Activated CD4-positive, alpha-beta T cell treated with anti-CD3 and anti-CD28 coated beads, Interleukin-2, amount 10 ng/mL, durations not matched to agents 24 days and 14 days (primary cell): ENCODE data around the gene RNF14. TPM values are rescaled to one million over a fixed set of nuclear protein-coding genes. Genes with fewer than 3 reads are reported as not detected.
A peak's percentile ranks its signal among the peaks of the same experiment; 100 is the strongest.
"Not testable (repeated sequence)": the region's sequence is repeated elsewhere in the genome, so short reads cannot be mapped to it uniquely, and the experiment has no call there.

Experiments used
- DNase-seq: peaks from one replicate; pipeline ENCODE4 v3.0.0; 2022
- H3K27ac Mint-ChIP-seq: one replicate; pipeline ENCODE4 v1.8.0; 2022; ENCODE audit warnings: mild to moderate bottlenecking, mixed read lengths
- H3K27me3 Mint-ChIP-seq: one replicate; pipeline ENCODE4 v1.8.0; 2022; ENCODE audit warnings: mixed read lengths
- H3K36me3 Mint-ChIP-seq: one replicate; pipeline ENCODE4 v1.8.0; 2022; ENCODE audit warnings: low read depth, mild to moderate bottlenecking, mixed read lengths
- H3K4me1 Mint-ChIP-seq: one replicate; pipeline ENCODE4 v1.8.0; 2021; ENCODE audit warnings: mixed read lengths
- H3K4me3 Mint-ChIP-seq: one replicate; pipeline ENCODE4 v1.8.0; 2022; ENCODE audit warnings: mild to moderate bottlenecking, moderate library complexity, mixed read lengths
- H3K9me3 Mint-ChIP-seq: one replicate; pipeline ENCODE4 v1.8.0; 2021; ENCODE audit warnings: mixed read lengths
- intact Hi-C: fragments of 100-400 bp; cut with micrococcal nuclease; formaldehyde crosslinking; loops from one replicate; pipeline ENCODE4 v1.15.1; 2023
- total RNA-seq: library from RNA; stranded (reverse); gene quantifications from 2 replicates; pipeline ENCODE4 v1.2.3, GENCODE V29; 2022

RNF14 gene
- total RNA-seq, 1 donor from 2014 or later = 32.2 TPM

DNA sequence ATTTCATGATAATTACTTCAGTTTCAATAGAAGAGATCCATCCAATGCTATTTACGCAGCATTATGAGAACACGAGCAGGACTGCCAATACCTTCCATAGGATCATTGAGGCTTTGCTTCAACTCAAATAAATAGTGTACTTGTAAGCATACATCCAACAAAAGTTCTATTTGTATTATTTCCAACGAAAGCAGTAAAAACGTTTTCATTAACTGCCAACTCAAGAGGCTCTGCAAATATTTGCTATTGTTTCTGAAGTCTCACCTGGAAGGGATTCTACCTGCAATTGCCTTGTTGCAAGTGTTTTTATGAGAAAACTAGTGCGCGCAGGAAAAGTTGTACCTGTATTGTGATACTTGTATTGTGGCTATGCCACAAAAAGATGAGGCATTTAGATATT is 54.9 kb downstream of the RNF14 start:
- Mint-ChIP-seq H3K27me3 (no peaks in the 10 kb centered on the region), H3K4me1 (peaks cover 17% of the 10 kb centered on the region), H3K9me3 (peaks cover 4% of the 10 kb centered on the region), H3K36me3 (peaks cover 6% of the 10 kb centered on the region), H3K27ac (no peak overlapping the region), H3K4me3 (no peak overlapping the region)
- DNase-seq = no peak
- intact Hi-C loops = loop anchor here (2.0 kb wide), 1 partner anchor 49 kb away; no protein-coding TSS in a partner anchor

DNA sequence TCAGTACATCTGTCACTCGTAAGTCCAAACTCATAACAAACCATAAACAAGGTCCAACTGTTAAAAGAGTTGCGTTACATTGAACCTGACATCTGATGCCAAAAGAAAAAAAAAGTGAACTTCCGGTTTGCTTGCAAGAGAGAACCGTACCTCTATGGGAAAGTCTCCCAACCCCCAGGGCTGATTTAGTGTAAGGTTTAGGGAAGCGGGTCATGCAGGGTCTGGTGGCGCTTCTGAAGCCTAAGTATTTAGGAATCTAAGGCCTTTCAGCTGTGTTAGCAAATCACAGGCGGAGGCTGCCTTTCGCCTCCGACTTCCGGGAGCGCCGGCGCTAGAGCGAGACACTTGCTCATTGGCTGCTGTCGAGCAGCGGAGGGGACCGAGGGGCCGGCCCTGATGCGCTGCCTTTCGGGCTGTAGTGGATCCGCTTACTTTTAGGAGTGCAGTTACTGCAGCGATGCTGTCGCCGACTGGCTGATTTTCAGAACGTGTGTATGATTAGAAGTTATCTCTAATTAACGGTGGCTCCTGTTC is 55.9 kb downstream of the RNF14 start:
- H3K4me1 Mint-ChIP-seq = peaks cover 14% of the 10 kb centered on the region
- peaks cover 6% of the 10 kb centered on the region for H3K36me3 Mint-ChIP-seq
- intact Hi-C loops = loop anchor here (1.0 to 2.0 kb wide), 3 partner anchors 9 to 84 kb away; no protein-coding TSS in a partner anchor
- peak; percentile 96 for DNase-seq
- H3K4me3 Mint-ChIP-seq = peak overlapping the region; percentile 90
- H3K9me3 Mint-ChIP-seq = peaks cover 4% of the 10 kb centered on the region
- peak overlapping the region; percentile 98 for H3K27ac Mint-ChIP-seq
- no peaks in the 10 kb centered on the region for H3K27me3 Mint-ChIP-seq

- peaks cover 14% of the 10 kb centered on the region for H3K4me1 Mint-ChIP-seq
- peak overlapping the region; percentile 98 for H3K27ac Mint-ChIP-seq
- intact Hi-C loops = loop anchor here (1.0 to 2.0 kb wide), 3 partner anchors 9 to 84 kb away; no protein-coding TSS in a partner anchor
- no peaks in the 10 kb centered on the region for H3K9me3 Mint-ChIP-seq
- peak overlapping the region; percentile 90 for H3K4me3 Mint-ChIP-seq
- H3K27me3 Mint-ChIP-seq = no peaks in the 10 kb centered on the region
- no peaks in the 10 kb centered on the region for H3K36me3 Mint-ChIP-seq
- DNase-seq = no peak
Observed at GRCh38 chr5:142025637-142026036, 56.7 kb downstream of the RNF14 start.

DNA sequence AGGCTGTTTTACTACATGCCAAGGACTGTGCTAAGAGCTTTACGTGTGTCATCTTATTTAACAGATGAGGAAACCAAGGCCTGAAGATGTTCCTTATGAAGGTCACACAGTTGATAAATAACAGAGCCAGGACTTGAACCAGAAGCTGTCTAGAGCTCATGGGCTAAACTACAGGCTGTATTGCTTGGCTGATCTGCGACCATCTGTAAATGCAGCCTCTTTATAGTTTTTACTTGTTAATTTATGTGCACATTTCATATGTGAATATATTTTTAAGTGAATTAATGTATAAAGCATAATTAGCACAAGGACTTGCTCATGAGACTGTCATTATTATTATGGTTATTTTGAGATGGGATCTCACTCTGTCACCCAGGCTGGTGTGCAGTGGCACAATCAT is 63.2 kb downstream of the RNF14 start:
- DNase-seq = no peak
- peaks cover 6% of the 10 kb centered on the region for H3K4me1 Mint-ChIP-seq
- intact Hi-C loops = no loop called here
- H3K36me3 Mint-ChIP-seq = no peaks in the 10 kb centered on the region
- H3K27me3 Mint-ChIP-seq = no peaks in the 10 kb centered on the region
- no peak overlapping the region for H3K27ac Mint-ChIP-seq
- no peak overlapping the region for H3K4me3 Mint-ChIP-seq
- H3K9me3 Mint-ChIP-seq = no peaks in the 10 kb centered on the region

- DNase-seq = no peak
- intact Hi-C loops = no loop called here
- no peaks in the 10 kb centered on the region for H3K27me3 Mint-ChIP-seq
- no peak overlapping the region for H3K4me3 Mint-ChIP-seq
- H3K9me3 Mint-ChIP-seq = no peaks in the 10 kb centered on the region
- no peak overlapping the region for H3K27ac Mint-ChIP-seq
- peaks cover 6% of the 10 kb centered on the region for H3K4me1 Mint-ChIP-seq
- no peaks in the 10 kb centered on the region for H3K36me3 Mint-ChIP-seq
Observed at GRCh38 chr5:142032747-142033631, 64.1 kb downstream of the RNF14 start.

DNA sequence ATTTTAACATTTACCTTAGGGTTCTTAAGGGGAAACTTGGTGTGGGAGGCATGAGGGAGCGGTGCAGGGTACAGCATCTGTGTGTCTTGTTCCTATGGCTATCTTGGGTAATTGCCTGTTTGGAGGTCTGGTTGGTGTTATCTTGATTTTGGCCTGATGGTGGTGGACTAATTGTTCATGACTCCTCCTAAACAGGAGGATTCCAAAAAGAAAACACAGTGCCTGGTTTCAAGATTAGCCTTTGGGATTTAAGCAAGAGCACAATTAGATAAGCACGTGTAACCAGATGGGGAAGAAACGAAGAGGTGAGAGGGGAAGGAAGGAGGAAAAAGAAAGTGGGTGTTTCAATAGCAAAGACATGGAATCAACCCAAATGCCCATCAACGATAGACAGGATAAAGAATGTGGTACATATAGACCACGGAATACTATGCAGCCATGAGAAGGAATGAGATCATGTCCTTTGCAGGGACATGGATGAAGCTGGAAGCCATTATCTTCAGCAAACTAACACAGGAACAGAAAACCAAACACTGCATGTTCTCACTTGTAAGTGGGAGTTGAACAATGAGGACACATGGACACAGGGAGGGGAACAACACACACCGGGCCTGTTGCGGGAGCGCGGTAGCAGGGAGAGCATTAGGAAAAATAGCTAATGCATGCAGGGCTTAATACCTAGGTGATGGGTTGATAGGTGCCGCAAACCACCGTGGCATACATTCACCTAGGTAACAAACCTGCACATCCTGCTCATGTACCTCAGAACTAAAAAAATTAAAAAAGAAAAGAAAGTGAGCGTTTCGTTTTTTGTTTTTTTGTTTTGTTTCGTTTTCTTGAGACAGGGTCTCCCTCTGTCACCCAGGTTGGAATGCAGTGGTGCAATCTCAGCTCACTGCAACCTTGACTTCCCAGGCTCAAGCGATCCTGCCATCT is 65.0 kb downstream of the RNF14 start:
- intact Hi-C loops, H3K4me1 Mint-ChIP-seq, H3K4me3 Mint-ChIP-seq, H3K27ac Mint-ChIP-seq, H3K9me3 Mint-ChIP-seq, H3K36me3 Mint-ChIP-seq, DNase-seq, H3K27me3 Mint-ChIP-seq: not testable (repeated sequence)

GRCh38 chr5:142034994-142035393 is 66.1 kb downstream of the RNF14 start:
- no peak overlapping the region for H3K4me3 Mint-ChIP-seq
- H3K9me3 Mint-ChIP-seq = no peaks in the 10 kb centered on the region
- H3K4me1 Mint-ChIP-seq = peaks cover 6% of the 10 kb centered on the region
- H3K36me3 Mint-ChIP-seq = no peaks in the 10 kb centered on the region
- H3K27ac Mint-ChIP-seq = no peak overlapping the region
- no peak for DNase-seq
- no peaks in the 10 kb centered on the region for H3K27me3 Mint-ChIP-seq
- intact Hi-C loops = no loop called here

DNA sequence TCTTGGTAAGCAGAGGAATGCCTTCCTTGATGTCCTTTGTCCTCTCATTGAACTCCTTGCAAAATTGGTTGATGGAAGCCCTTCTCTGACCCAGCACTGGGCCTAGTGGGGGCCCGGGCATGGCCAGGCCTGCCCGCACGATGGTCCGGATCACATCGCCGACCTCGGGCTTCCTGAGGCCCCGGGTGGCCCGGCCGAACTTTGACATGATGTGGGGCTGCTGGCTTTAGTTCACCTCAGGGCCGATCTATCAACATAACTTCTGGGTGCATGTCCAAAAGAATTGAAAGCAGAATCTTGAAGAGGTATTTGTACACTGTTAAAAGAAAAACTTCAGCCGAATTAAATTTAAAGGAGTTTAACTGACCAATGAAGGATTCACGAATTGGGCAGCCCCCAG is 68.0 kb downstream of the RNF14 start:
- no peak overlapping the region for H3K4me3 Mint-ChIP-seq
- H3K27me3 Mint-ChIP-seq = no peaks in the 10 kb centered on the region
- H3K9me3 Mint-ChIP-seq = peaks cover 5% of the 10 kb centered on the region
- no peak for DNase-seq
- intact Hi-C loops = no loop called here
- H3K4me1 Mint-ChIP-seq = peaks cover 6% of the 10 kb centered on the region
- no peak overlapping the region for H3K27ac Mint-ChIP-seq
- H3K36me3 Mint-ChIP-seq = no peaks in the 10 kb centered on the region

GRCh38 chr5:142037599-142037998 is 68.7 kb downstream of the RNF14 start:
- DNase-seq, intact Hi-C loops, H3K4me1 Mint-ChIP-seq, H3K27ac Mint-ChIP-seq, H3K4me3 Mint-ChIP-seq, H3K9me3 Mint-ChIP-seq, H3K36me3 Mint-ChIP-seq, H3K27me3 Mint-ChIP-seq: not testable (repeated sequence)

- intact Hi-C loops = no loop called here
- H3K4me1 Mint-ChIP-seq = peaks cover 6% of the 10 kb centered on the region
- no peak for DNase-seq
- no peak overlapping the region for H3K27ac Mint-ChIP-seq
- no peaks in the 10 kb centered on the region for H3K36me3 Mint-ChIP-seq
- no peak overlapping the region for H3K4me3 Mint-ChIP-seq
- H3K27me3 Mint-ChIP-seq = no peaks in the 10 kb centered on the region
- H3K9me3 Mint-ChIP-seq = peaks cover 5% of the 10 kb centered on the region
Observed at GRCh38 chr5:142038735-142039134, 69.8 kb downstream of the RNF14 start.

Other genes starting within 250 kb of the RNF14 start
- 0.17 TPM in 1 of 2 replicates, not detected in the other for gene PCDH1, start 90.7 kb upstream of the RNF14 start, total RNA-seq
- 66.7 and 72.0 TPM in 2 replicates for gene DELE1, start 45.2 kb upstream of the RNF14 start, total RNA-seq
- gene PCDH12, start 10.9 kb upstream of the RNF14 start, total RNA-seq = 1.8 and 2.2 TPM in 2 replicates
- gene GNPDA1, start 43.9 kb downstream of the RNF14 start, total RNA-seq = 108 and 114 TPM in 2 replicates
- gene NDFIP1, start 139.7 kb downstream of the RNF14 start, total RNA-seq = 114 and 122 TPM in 2 replicates